Myocyte (in vitro differentiated cells): Measurements from ENCODE around the gene AVPI1. TPM values are rescaled to one million over a fixed set of nuclear protein-coding genes. Genes with fewer than 3 reads are reported as not detected.
"Not testable (repeated sequence)": the region's sequence is repeated elsewhere in the genome, so short reads cannot be mapped to it uniquely, and the experiment has no call there.

Experiments used
- DNase-seq: peaks from one replicate; pipeline ENCODE4 v3.0.0-alpha.2; 2012; ENCODE audit warnings: low read depth
- total RNA-seq: library from RNA; depleted of rRNA; stranded (reverse); fragments of >200 nt; gene quantifications from 2 replicates; pipeline ENCODE4 v1.2.3, GENCODE V29; 2014

The AVPI1 gene
- total RNA-seq, 1 donor from 2014 or later = 56.8 TPM

- no peak for DNase-seq
These were observed 24.9 kb upstream of the AVPI1 start for GRCh38 chr10:97711640-97712572.

DNA sequence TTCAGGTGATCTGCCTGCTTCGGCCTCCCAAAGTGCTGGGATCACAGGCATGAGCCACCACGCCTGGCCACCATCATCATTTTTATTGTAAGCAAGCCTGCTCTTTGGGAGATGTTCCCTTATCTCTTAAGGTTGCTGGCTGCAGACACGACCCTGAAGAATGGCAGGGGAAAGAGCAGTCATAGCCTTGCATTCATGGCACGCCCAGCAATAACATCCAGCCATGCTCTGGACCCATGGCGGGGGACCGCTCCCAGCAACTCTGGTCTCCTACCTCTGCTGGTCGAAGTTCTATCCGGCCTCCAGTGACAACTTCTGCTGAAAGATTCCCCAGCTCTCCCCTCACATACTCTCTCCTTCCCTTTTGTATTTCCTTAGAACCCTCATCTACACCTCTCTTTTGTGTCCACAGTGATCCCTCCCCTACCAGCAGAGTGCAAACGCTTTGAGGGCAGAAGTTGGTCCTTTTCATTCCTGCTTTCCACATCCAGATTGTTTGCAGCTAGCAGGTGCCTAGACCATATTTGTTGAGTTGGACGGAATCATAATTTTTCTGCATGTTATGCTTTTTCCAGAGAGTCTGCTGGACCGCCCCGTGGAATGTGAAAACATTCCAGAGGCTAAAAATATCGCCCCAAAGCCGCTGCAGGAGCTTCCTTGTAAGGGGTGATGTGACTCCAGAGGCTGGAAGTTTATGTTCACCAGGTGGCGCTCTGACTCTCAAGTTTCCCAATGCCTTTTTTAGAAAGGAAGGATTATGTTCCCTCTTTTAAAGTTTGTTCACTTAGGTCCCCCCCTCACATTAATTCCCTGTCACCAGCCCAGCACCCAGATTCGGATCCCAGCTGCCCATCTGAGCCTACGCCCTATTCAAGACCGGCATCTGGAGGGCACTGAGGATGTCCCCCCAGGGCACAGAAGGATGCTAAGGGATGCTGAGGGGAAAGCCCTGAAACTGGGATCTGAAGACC lies 22.2 kb upstream of the AVPI1 start:
- DNase-seq = peak; percentile 89

DNA sequence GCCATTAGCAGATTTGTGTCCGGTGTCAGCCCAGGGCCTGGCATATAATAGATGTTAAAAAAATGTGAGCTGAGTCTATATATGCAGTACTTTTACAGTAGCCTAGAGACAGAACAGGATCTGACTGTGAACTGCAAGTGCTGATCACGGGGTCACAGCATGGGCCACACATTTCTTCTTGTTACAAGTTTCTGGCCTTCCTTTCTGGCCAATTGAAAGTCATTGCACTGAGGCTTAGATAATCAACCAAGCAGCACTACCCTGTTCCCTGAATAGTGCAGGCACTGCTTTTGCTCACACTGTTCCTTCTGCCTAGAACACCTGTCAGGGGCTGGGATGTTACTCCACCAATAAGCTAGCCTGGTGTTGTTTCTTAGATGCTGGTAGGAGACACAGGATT lies 21.1 kb upstream of the AVPI1 start:
- no peak for DNase-seq

- no peak for DNase-seq
These were observed 20.3 kb upstream of the AVPI1 start for GRCh38 chr10:97707134-97707861.

DNA sequence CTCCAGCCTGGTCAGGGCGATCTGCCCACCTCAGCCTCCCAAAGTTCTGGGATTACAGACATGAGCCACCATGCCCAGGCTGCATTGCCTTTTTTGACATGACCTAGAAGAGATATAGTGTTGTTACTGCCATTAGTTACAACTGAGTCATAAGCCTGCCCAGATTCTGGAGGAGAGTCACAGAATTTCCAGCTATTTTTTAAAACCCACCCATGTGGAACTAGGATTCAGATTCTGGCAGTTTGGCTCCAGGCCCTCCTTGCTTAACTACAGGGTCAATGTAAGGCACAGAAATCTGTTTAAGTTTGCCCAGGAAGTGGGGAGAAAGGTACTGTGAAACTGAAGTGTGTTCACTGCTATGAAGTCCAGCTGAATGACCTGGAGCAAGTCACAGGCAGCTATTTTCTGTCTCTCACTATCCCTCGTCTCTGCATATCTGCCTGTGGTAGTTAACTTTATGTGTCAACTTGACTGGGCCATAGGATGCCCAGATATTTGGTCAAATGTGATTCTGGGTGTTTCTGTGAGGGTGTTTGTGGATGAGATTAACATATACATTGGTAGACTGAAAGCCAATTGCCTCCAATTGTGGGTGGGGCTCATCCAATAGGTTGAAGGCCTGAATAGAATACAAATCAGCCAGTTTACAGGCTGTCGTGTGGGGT lies 18.1 kb upstream of the AVPI1 start:
- DNase-seq = no peak

- no peak for DNase-seq
These were observed 17.3 kb upstream of the AVPI1 start for GRCh38 chr10:97704341-97704740.

DNA sequence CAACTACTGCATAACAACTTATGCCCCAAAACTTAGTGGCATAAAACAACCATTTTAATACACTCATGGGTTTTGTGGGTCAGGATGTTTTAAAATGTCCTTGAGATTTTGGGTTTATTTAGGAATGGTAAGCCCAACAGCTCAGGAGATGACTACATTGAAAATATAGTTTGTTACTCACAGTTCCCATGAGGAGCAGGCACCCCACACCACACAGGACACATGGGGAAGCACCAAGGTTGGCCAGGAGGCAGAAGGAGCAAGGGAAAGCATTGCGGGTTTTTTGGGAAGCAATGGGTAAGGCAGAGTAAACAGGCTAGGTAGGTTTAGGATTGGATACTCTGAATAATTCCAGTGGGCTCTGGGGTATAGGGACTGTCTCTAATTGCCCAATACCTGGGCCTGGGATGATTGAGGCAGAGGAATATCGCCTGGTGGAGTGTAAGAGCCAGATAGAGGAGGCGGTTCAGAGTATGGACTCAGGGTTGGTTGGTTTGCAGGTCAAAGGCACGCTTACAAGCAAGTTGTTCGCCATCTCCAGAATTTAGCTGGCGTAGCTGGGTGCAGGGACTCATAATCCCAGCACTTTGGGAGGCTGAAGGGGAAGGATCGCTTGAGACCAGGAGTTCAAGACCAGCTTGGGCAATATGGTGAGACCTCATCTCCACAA lies 16.5 kb upstream of the AVPI1 start:
- no peak for DNase-seq

DNA sequence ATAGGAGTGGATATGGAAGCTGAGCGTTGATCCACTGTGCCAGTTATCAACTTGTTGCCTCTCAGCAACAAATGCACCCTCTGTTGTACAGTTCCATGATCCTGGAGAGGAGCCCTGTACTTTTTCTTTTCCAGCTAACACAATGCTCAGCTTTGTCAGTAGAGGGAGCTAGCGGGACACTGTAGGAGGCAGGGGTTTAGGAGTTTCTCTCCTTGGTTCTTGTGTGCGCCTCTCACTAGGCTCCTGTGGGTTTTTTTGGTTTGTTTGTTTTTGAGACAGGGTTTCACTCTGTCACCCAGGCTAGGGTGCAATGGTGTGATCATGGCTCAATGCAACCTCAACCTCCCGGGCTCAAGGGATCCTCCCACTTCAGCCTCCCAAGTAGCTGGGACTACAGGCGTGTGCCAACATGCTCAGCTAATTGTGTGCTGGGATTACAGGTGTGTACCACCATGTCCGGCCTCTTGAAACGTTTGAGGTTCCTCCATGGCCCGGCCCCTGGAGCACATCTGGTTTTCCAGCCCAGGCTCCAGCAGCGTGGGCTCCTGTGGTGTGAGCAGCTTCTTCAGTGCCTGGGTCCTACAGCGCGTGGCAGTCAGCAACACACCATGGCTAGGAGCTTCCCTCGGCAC lies 14.5 kb upstream of the AVPI1 start:
- peak; percentile 86 for DNase-seq

- not testable (repeated sequence) for DNase-seq
These were observed 11.1 kb upstream of the AVPI1 start for GRCh38 chr10:97698072-97698655.

DNA sequence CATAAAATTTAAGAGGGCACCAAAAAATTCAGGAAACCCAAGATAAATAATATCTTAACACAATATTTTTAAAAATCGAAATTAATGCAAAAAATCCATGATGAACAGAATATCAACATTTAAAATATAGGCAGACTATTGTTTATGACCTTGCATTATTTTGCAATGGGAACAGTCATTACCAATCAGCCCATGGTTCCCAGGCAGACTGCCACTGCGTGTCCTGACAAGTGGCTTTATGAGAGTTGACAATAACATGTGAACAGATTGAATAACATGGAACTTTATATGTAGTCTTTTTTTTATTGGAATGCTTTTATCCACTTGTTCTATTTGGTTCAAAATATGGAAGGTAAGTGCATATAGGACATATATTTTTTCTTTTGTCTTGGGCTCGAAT lies 3.1 kb upstream of the AVPI1 start:
- DNase-seq = no peak

GRCh38 chr10:97689559-97690020 lies 2.5 kb upstream of the AVPI1 start:
- peak; percentile 99 for DNase-seq

DNA sequence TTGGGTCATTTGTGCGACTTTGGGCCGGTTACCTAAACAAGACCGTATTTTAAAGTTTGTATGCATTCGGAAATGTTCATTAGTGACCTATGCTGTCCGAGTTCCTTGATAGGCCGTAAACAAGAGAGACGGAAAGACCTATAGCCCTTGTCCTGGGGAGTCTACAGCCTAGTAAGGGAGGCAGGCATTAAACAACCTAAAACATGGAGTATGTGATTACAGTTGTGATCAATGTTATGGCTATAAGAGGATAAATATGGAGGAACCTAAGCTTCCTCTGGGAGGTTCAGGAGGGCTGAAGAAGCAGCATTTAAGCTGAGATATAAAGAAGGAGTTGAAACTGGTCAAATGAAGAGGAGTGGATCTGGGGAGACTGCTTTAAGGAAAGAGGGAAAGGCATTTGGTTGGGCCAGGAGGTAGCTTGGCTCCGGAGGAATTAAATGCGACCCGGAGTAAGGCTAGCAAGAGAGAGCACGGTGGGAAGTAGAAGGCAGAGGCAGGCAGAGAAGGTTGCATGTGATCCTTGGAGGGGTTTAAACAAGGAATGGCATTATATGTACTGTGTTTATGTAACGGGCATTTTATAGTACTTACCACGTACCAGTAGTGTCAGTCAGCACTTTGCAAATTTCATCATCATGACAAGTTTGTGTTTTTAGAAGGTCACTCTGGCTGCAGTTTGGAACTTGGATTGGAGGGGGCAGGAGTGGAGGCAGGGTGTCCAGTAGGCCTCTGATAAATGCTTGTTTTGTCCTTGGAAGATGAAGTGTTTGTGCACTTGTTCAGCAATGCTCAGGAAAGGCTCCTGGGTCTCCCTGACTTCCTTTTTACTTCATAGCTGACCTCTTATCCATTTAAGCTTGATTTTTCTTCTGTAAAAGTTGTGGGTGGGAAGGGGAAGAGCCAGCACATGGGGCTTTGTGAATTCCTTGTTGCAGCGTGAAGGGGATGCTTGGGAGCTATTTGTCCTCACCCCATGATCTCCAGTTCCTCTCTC lies 1.0 kb upstream of the AVPI1 start:
- peak; percentile 38 for DNase-seq

GRCh38 chr10:97686301-97686961 lies 610 bp downstream of the AVPI1 start:
- peak; percentile 41 for DNase-seq

GRCh38 chr10:97685395-97685958 lies 1.6 kb downstream of the AVPI1 start:
- no peak for DNase-seq

- no peak for DNase-seq
These were observed 2.1 kb downstream of the AVPI1 start for GRCh38 chr10:97684866-97685394.

DNA sequence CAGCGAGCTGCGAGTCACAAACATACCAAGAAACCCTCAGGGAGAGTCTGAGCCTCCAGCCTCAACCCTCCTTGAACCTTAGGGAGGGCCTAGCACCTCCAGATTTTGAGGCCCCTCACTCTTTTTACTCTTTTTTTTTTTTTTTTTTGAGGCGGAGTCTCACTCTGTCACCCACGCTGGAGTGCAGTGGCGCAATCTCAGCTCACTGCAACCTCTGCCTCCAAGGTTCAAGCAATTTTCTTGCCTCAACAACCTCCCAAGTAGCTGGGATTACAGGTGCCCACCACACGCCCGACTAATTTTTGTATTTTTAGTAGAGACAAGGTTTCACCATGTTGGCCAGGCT lies 2.7 kb downstream of the AVPI1 start:
- DNase-seq = not testable (repeated sequence)
